ENCODE results near the gene ERMARD.

- TF ChIP-seq CTCF (conservative IDR thresholded peaks at IDR 0.05; ENCODE audit: low read length) (no peak), EZH2phosphoT487 (IDR thresholded peaks at IDR 0.05; ENCODE audit: borderline replicate concordance, low read depth, low read length) (no peak)
These were observed 31.5 kb downstream of the ERMARD start for GRCh38 chr6:169782966-169783365.
